Measurements from ENCODE around the gene RFPL3.
"Not testable (repeated sequence)": the region's sequence is repeated elsewhere in the genome, so short reads cannot be mapped to it uniquely, and the experiment has no call there.

Gene RFPL3

DNA sequence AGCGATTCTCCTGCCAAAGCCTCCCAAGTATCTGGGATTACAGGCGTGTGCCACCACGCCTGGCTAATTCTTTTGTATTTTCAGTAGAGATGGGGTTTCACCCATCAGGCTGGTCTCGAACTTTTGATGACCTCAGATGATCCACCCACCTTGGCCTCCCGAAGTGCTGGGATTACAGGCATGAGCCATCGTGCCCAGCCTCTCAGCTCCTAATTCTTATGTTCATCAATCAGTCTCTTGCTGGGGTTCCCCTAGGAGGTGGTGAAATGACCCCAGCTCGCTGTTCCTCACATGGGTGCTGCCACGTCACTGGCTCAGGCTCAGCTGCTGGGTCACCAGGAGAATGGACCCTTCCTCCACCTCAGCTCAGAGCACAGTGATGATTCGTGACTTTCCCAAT is at the start of gene RFPL3:
Gene RFPL3 (plus strand): TSS at position 301 of the 400 bp plus-strand sequence. CDS start 205 bp downstream, outside the sequence.
- DNase-seq (ENCODE audit: low spot score) = not testable (repeated sequence)

DNA sequence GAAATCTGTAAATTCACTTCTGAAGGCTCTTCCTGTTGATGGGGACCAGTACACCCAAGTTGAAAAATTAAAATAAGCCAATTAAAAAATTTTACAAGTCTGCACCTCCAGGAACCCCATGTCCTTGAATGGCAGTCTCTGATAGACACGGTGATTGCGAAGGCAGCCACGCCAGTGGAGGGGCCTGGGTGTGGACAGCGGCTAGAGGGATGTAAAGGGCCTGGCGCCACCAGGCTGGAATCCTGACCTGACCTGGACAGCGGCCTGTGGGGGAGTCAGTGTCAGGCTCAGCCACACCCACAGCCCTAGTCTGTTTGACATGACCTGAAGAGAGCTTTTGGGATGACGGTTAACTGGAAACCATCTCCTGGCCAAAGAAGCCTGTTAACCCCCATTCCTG is 49.5 kb upstream of the RFPL3 start:
- no peak for DNase-seq (ENCODE audit: low spot score)

DNA sequence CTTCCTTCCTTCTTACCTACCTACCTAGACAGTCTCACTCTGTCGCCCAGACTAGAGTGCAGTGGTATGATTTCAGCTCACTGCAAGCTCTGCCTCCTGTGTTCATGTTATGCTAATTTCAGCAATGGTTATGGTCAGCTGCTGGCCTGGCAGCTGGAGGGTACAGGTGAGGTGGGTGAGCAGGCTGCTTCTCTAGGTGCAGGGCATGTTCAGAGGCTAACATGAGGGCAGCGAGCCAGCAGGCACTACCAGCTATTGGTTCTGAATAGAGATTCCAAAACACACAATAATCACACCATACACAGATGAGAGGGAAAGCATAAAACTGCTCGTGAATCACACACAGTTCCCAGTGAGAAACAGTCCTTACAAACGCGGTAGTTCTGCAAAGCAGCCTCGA is 48.7 kb upstream of the RFPL3 start:
- no peak for DNase-seq (ENCODE audit: low spot score)

DNA sequence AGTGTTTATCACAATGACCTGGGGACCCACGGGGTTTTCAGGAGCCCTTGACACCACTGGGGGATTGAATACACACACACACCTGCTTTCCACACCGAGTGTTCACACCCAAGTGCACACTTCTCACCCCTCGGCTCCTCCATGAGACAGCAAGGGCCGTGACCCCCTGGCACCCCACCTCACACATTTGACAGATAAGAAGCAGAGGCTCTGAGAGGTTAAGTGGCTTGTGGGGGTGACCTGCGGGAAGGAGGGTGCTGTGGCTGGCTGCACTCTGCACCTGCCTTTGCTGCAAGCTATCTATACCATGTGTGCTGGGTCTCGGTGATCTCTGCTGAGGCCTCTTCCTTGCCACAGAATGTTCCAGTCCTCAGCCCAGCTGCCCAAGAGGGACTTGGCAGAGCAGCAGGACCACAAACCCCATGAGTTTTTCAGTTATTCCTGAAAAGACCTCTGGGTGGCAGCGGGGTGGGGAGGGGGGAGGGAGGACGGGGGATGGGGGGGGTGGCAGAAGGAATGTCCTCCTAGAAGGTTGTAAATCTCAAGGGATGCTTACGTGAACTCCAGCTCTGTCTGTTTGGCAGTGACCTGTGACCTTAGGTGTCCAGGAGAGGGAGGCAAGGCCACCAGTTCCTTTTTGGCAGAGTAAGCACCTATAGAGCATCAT is 47.9 kb upstream of the RFPL3 start:
- DNase-seq (ENCODE audit: low spot score) = no peak

DNA sequence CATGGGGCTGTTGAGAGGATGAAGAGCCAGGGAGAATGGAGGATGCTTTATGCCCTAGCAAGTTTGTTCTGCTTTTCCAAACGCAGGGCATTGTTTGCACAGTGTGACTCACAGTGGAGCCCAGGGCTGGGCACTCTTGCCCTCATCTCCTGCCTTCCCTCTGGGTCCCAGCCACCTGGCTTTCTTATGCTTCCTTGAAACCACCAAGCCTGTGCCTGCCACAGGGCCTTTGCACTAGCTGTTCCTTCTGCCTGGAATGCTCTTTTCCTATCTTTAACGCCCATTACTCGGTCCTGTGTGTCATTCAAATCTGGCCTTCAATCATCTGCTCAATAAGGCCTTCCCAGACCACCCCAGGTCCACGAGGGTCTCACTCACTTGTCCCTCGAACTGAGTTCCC is 46.9 kb upstream of the RFPL3 start:
- DNase-seq (ENCODE audit: low spot score) = no peak

DNA sequence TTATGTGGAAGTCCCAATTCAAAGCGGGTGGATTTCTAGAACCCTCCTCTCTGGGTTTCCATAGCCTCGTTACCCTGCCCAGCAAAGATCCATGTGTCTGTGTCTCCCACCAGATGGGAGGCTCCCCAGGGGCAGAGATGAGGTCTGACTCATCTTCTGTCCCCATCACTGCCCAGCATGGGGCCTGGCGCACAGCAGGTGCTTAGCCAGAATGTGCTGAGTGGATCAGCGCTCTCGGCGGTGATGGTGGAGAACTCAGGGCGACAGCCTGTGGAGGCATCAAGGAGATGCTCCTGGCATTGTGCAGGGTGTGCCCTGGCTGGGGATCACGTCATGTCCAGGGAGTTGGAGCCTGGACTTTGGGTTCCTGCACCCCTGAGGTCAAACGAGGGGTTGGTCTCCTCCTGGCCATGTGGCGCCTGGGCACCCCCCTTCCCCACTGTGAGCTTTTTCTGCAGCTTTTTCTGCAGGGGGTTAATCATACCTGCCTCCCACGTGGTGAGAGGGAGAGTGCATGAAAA is 46.1 kb upstream of the RFPL3 start:
- no peak for DNase-seq (ENCODE audit: low spot score)

DNA sequence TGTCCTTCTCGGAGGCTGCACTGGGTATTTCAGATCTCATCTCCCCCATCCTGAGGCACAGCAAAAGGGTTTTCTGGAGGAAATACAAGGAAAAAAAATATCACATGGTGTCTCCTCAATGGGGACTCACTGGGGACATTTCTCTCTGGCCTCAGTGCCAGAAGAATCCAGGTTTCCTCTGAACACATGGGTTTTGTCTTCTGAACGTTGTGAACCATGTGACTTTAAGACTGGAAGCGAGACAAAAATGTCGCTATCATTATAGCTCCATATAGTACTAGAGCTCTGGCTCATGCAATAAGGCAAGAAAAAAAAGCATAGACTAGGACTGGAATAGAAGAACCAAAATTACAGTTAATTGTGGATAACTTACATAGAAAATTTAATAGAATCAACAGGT is 44.9 kb upstream of the RFPL3 start:
- no peak for DNase-seq (ENCODE audit: low spot score)

DNA sequence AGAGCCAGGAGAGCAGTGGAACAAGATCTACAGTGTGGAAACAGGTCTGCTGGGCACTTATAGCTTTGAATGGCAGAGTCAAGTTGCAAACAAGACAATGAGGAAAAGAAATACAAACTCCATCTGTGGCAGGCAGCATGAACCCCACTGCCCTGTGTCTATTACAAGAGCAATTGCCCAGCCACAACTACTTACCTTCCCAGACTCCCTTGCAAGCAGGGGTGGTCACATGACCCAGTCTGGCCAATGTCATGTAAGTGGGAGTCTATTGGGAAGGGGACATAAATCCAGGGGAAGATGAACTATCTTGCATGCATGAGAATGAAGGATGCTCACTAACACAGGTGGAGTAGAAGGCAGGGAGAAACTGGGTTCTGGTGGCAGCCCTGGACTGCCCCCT is 44.1 kb upstream of the RFPL3 start:
- no peak for DNase-seq (ENCODE audit: low spot score)

DNA sequence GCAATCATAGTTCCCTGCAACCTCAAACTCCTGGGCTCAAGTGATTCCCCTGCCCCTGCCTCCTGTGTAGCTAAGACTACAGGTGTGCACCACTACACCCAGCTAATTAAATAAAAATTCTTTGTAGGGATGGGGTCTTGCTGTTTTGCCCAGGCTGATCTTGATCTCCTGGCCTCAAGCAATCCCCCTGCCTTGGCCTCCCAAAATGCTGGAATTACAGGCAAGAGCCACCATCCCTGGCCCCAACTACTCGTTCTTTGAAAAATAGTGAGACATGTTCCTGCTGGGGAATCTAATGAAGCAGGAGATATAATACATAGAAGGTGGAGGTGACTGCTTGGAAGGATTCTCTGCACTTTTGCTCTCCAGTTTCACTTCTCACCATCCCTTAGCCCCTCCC is 40.1 kb upstream of the RFPL3 start:
- DNase-seq (ENCODE audit: low spot score) = no peak

DNA sequence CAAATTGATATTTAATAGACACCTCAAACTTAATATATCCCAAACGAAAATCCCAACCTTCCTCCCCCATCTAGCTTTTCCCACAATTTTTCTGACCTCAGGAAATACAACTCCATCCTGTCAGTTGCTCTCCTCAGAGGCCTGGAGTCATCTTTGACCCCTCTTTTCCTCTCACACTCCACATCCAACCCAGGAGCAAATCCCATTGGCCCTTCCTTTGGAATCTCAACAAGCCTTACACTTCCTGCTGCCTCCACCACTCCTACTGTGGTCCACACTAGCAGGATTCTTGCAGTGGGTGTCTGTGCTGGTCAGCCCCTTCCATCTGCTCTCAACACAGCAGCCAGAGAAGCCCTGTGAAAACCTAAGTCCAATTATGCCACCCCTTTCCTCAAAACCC is 39.3 kb upstream of the RFPL3 start:
- no peak for DNase-seq (ENCODE audit: low spot score)

DNA sequence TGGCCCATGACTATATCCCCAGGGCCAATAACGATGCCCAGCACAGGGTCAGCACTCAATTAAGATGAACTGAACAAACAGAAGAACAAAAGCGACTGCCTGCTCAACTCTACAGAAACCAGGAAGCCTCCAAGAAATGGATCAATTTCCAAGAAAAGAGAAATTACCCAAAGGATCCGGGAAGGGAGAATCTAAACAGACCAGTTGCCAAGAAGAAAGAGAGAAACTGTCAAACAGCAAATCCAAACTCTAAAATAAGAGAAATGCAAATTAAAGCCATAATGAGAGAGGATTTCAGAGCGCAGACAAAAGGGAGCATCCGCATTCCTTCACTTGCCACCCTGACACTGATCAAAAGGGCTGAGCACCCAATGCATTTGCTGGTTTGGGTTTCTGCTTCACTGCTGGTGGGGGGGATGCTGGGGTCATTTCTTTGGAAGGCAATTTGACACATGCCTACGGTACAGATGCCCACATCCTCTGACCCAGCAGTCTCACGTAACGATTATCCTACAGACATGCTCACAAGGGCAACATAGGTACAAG is 37.7 kb upstream of the RFPL3 start:
- no peak for DNase-seq (ENCODE audit: low spot score)

DNA sequence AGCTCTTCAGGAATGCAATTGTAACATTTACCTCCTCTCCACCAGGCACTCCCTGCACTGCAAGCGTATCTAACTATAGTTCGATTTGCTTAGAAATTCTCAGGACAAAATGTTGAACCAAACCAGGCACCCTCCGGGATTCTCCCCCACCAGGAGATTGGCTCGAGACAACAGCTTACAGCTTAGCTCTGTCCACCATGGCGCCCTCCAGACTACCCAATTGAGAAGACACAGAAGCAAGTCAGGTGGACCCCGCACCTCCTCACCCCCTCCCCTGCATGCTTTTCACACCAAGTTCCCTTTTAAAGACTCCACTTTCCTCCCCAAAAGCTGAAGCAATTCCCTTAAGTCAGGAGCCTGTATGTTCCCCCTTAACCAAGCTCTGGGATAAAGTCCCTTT is 34.7 kb upstream of the RFPL3 start:
- no peak for DNase-seq (ENCODE audit: low spot score)

DNA sequence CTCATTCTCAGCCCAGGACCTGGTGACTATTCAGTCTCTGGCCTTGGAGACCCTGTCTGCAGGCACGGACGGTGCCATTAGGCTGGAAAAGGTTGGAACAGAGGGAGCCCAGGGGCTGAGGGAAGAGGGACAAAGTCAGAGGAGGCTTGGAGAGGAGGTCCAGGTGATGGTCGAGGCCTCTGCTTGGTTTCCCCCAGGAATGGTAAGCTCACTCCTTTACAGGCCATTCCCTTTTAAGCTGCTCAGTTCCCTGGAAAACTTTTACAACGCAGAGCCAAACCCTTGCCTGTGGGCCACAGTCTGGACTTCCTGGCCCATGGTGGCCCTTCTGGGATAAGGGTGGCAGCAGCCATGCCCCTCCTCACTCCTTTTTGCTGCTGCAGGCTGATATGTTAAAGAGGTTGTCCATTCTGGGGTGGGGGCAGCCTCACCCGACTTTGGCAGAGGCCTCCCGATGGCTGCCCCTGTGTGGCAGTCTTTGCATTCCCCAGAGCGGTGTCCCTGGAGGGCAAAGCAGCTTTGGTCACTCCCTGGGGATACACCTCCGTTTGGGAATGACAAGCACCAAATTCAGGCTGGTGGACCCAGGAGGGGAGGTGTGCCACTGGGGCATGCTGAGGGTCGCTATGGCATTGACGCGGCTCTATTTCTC is 34.0 kb upstream of the RFPL3 start:
- no peak for DNase-seq (ENCODE audit: low spot score)

DNA sequence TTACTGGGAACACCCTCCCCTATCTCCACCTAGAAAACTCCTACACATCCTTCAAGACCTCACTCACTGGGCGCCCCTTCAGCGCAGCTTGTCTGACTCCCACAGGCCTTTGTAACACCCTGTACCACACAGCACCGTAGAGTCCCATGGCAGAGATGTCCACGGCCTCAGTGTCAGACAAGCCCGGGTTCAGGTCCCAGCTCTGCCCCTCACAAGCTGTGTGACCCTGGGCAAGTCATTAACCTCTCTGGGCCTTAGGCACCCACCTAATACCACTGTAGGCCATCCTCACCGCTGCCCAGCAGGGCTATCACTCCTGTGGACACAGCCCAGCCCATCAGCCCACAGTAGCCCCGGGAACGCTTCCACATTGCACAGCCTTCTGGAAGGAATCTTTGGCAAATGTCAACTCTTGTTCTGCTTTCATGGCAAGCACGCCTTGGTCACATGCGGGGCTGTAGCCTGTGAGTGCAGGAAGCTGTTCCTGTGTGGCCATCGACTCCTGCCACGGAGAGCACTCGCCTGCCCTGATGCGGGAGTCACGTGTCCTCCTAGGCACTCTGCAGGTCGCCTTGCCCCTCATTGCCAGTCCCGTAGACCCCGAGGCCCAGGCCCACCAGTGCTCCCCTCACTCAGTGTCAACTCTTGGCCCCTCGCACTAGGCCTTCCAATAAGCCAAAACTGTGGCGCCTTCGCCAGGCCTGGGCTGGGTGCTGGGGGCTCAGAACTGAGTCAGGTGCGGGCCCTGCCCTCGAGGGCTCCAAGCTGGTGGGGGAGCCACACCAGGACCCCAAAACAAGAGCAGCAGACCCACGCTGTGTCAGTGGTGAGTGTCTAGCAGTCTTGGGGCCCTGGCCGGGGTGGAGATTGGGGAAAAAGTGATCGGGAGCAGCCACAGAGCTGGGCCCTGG is 32.9 kb upstream of the RFPL3 start:
- DNase-seq (ENCODE audit: low spot score) = no peak

DNA sequence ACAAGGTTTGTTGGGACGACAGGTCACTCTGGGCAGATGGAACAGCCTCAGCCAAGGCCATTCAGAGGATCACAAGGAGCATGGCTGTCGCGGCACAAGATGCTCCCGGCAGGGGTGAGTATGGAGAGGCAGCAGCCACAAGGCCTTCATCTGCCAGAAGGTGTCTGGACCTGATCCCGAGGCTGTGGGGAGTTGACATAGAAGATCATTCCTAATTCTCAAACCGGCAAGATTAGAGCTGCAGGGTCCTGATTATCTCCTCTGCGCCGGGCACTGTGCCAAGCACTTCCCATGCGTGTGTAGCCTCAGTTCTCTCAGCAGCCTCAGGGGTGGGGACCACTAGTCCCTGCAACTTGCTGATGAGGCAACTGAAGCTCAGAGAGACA is 32.3 kb upstream of the RFPL3 start:
- no peak for DNase-seq (ENCODE audit: low spot score)

DNA sequence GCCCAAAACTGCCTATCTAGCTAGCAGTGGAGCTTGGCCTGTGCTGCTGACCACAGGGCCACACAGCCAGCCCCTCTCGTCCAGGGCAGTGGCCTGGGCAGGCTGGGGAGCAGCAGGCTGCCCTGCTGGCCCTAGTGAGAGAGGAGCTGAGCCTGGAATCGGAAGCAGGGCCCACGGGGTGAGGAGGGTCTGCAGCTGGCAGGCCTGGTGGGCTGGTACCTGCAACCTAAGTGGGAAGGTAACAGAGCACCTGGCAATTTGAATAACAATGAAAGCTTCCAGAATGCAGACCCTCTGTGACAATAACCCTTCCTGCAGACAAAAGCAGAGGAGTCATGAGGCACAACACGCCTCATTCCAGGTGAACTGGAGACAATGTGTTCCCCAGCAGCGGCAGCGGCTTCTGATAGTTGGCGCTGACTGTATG is 31.8 kb upstream of the RFPL3 start:
- no peak for DNase-seq (ENCODE audit: low spot score)

DNA sequence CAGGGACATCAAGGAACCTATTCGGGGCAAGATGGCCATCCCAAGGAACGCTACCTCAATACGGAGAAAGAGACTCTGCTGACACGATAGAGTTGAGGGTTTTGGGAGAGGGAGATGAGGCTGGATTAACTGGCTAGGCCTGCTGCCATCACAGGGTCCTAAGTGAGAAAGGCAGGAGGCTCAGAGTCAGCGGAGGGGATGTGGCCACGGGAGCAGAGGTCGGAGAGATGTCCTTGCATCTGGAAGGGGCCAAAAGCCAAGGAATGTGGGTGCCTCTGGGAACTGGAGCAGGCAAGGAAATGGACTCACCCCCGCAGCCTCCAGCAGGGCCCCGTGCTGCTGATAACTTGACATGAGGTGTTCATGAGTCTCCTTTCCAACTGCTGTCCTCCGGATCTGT is 31.0 kb upstream of the RFPL3 start:
- DNase-seq (ENCODE audit: low spot score) = no peak

DNA sequence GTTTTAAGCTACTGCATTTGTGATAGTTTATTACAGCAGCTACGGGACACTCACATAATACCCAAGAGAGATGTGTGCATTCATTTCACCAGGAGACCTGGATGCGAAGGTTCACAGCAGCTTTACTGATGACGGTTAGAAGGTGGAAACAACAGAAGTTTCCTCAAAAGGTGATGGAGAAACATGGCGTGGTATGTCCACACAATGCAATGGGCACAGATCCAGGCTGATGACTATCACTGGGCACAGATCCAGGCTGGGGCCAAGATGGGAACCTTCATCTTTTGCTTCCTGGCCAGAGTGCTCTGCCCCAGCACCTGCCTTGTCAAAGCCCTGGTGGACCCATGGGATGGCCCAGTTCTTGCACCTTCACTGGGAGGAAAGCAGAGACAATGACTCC is 30.6 kb upstream of the RFPL3 start:
- no peak for DNase-seq (ENCODE audit: low spot score)

DNA sequence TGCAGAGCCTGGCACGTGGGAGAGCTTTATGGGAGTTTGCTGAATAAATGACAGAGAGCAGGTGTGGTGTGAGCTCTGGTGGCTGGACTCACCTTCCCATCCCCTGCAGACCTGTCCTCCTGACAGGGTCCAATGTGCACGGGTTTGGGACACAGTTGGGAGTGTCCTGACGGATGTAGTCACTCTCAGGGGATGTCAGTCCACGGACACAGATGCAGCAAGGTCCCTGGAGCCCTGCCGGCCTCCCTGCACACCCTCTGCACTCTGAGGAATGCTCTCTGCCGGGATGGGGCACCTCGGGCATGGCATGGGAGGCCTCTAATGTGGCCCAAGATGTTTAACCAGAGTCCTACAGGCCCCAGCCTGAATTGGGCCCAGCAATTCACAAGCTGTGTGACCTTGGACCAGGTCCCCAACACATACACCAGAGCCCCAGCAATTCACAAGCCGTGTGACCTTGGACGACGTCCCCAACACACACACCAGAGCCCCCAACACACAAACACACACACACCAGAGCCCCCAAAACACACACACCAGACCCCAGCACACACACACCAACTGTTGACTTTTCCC is 30.0 kb upstream of the RFPL3 start:
- no peak for DNase-seq (ENCODE audit: low spot score)

DNA sequence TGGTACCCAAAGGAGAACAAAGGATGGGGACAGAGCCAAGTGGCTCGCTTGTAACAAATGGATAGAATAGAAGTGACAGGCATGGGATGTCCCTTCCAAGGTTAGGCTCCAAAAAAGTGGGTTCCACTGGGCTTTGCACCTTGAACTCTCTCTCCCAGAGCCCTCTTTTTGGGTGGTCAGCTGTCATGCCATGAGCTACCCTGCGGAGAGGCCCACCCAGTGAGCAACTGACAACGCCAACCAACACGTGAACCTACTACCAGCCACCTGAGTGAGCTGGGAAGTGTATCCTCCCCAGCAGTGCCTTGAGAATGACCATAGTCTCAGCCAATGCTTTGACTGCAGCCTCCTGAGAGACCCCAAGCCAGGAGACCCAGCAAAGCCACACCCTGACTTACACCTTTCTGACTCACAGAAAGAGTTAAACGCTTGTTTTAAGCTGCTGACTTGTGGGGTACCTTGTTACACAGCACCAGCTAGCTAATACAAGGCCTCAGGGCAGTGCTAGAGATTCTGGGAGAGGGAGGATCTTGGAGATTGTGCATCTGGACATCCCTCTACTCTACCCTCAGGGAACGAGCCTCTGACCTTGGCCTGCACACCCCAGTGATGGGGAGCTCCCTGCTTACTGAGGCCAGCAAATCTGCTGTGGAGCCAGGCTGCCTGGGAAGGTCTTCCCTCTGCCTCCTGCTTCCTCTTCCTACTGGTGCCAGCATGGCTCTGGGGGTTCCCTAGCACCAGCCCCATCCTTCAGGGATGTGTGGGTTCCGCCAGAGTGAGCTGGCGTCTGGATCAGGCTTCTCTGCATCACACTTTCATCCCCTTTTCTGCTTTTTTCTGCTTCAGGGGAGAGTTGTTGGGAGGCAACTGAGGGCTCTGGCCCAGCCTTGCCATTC is 29.1 kb upstream of the RFPL3 start:
- DNase-seq (ENCODE audit: low spot score) = no peak

DNA sequence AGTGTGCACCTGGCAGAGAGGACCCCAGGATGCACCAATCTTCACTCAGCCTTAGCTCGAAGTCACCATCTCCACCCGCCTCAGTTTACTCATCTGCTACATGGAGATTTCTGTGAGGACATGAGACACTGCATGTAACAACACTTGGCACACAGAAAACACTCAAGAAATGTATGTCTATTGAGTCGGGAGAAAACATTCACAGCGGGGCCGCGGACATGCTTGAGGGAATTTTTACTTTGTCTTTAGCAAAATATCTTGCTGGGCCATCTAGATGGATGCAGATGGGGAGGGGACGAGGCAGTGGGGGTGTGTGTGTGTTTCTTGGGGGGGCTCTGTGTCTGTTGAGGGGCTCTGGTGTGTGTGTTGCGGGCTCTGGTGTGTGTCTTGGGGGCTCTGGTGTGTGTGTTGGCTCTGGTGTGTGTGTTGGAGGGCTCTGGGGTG is 28.4 kb upstream of the RFPL3 start:
- DNase-seq (ENCODE audit: low spot score) = no peak
